Measurements from ENCODE around the gene HMGB4.

- TF ChIP-seq POLR2AphosphoS5 (IDR thresholded peaks at IDR 0.05) (no peak), POLR2A (IDR thresholded peaks at IDR 0.05) (no peak)
These were observed 34.5 kb downstream of the HMGB4 start for GRCh38 chr1:33898406-33898805.
